DND-41 (cell line): Measurements from ENCODE around the gene NEU2.

Source experiments
- ATAC-seq: fragments of 200-7000 bp; cut with Tn5 transposase; 3 replicates; pipeline ENCODE4 v1.9.1; 2021; ENCODE audit warnings: low read depth; ENCODE audit not compliant: insufficient read depth
- DNase-seq: peaks from one replicate; pipeline ENCODE4 v3.0.0-alpha.2; 2020
- H2AFZ ChIP-seq: 2 replicates; pipeline ENCODE4 v1.6.0; 2012; ENCODE audit warnings: low read depth, low read length
- H3K27ac ChIP-seq: 2 replicates; pipeline ENCODE4 v1.5.1; 2012; ENCODE audit warnings: low read length, inconsistent platforms
- H3K27me3 ChIP-seq: fragments of 200-600 bp; sonication (generic); 2 replicates; pipeline ENCODE4 v1.6.0; 2012; ENCODE audit warnings: low read length, mild to moderate bottlenecking, inconsistent platforms; ENCODE audit not compliant: insufficient read depth, poor library complexity
- H3K36me3 ChIP-seq: 2 replicates; pipeline ENCODE4 v1.5.1; 2012; ENCODE audit warnings: low read length, inconsistent platforms; ENCODE audit not compliant: insufficient read depth
- H3K4me1 ChIP-seq: 2 replicates; pipeline ENCODE4 v1.5.1; 2012; ENCODE audit warnings: mild to moderate bottlenecking, low read length; ENCODE audit not compliant: insufficient read depth
- H3K4me2 ChIP-seq: 2 replicates; pipeline ENCODE4 v1.6.0; 2012; ENCODE audit warnings: mild to moderate bottlenecking, moderate library complexity, low read length, inconsistent platforms; ENCODE audit not compliant: insufficient read depth
- H3K4me3 ChIP-seq, 2 experiments: fragments of 200-600 bp in 1 of 2; shearing (Covaris generic) in 1 of 2; 2 replicates each; pipeline ENCODE4 v1.5.1; 2012 to 2016; ENCODE audit warnings: inconsistent platforms in 2 of 2, low read length in 2 of 2, mild to moderate bottlenecking in 2 of 2, low read depth in 1 of 2, moderate library complexity in 1 of 2
- H3K79me2 ChIP-seq: 2 replicates; pipeline ENCODE4 v1.6.0; 2012; ENCODE audit warnings: low read length, inconsistent platforms; ENCODE audit not compliant: insufficient read depth
- H3K9ac ChIP-seq: 2 replicates; pipeline ENCODE4 v1.6.0; 2012; ENCODE audit warnings: low read depth, mild to moderate bottlenecking, inconsistent platforms, low read length, moderate library complexity
- H3K9me3 ChIP-seq: 2 replicates; pipeline ENCODE4 v1.5.1; 2012; ENCODE audit warnings: low read length, moderate library complexity, mild to moderate bottlenecking, inconsistent platforms; ENCODE audit not compliant: insufficient read depth, severe bottlenecking
- H4K20me1 ChIP-seq: 2 replicates; pipeline ENCODE4 v1.6.0; 2012; ENCODE audit warnings: low read length; ENCODE audit not compliant: insufficient read depth
- CTCF ChIP-seq: IDR thresholded peaks from 2 replicates; pipeline ENCODE4 v1.5.1; 2012; ENCODE audit warnings: borderline replicate concordance, low read length, moderate library complexity, mild to moderate bottlenecking; ENCODE audit not compliant: poor library complexity, severe bottlenecking; ENCODE audit errors: extremely low read depth
- EZH2 ChIP-seq: IDR thresholded peaks from 3 replicates; pipeline ENCODE4 v1.6.1; 2012; ENCODE audit warnings: borderline replicate concordance, low read depth, mild to moderate bottlenecking, moderate library complexity, low read length, inconsistent platforms; ENCODE audit not compliant: severe bottlenecking

Gene NEU2

GRCh38 chr2:233040571-233040970 is 8.1 kb downstream of the NEU2 start:
- Histone ChIP-seq H3K4me1 (no peaks in the 10 kb centered on the region), H3K4me3 (no peak overlapping the region), H2AFZ (no peak overlapping the region), H3K27ac (no peak overlapping the region), H3K9ac (no peak overlapping the region), H3K9me3 (peaks cover 3% of the 10 kb centered on the region), H3K79me2 (no peaks in the 10 kb centered on the region), H3K36me3 (no peaks in the 10 kb centered on the region), H4K20me1 (no peaks in the 10 kb centered on the region), H3K27me3 (peaks cover 6% of the 10 kb centered on the region), H3K4me2 (no peak overlapping the region)
- DNase-seq (no peak), ATAC-seq (no peak)
- TF ChIP-seq EZH2 (no peak), CTCF (no peak)

GRCh38 chr2:233041722-233042323 is 9.4 kb downstream of the NEU2 start:
- no peak for TF ChIP-seq EZH2
- no peak for TF ChIP-seq CTCF
- no peak for DNase-seq

GRCh38 chr2:233042549-233042948 is 10.1 kb downstream of the NEU2 start:
- no peak overlapping the region for H3K9ac ChIP-seq
- H3K27me3 ChIP-seq: peaks cover 6% of the 10 kb centered on the region
- no peak overlapping the region for H3K4me2 ChIP-seq
- H2AFZ ChIP-seq: no peak overlapping the region
- H3K79me2 ChIP-seq: no peaks in the 10 kb centered on the region
- no peaks in the 10 kb centered on the region for H3K4me1 ChIP-seq
- no peak overlapping the region for H3K27ac ChIP-seq
- no peaks in the 10 kb centered on the region for H3K36me3 ChIP-seq
- no peak overlapping the region for H3K4me3 ChIP-seq
- H3K9me3 ChIP-seq: no peaks in the 10 kb centered on the region
- no peaks in the 10 kb centered on the region for H4K20me1 ChIP-seq
- TF ChIP-seq CTCF: no peak
- TF ChIP-seq EZH2: no peak
- DNase-seq (no peak), ATAC-seq (no peak)

More at GRCh38 chr2:233041722-233042323, 9.4 kb downstream of the NEU2 start:
- H3K4me1 ChIP-seq: no peaks in the 10 kb centered on the region
- no peak overlapping the region for H3K4me2 ChIP-seq
- H3K9me3 ChIP-seq: no peaks in the 10 kb centered on the region
- H3K36me3 ChIP-seq: no peaks in the 10 kb centered on the region
- H3K9ac ChIP-seq: no peak overlapping the region
- peaks cover 6% of the 10 kb centered on the region for H3K27me3 ChIP-seq
- H2AFZ ChIP-seq: no peak overlapping the region
- H3K79me2 ChIP-seq: no peaks in the 10 kb centered on the region
- H4K20me1 ChIP-seq: no peaks in the 10 kb centered on the region
- no peak overlapping the region for H3K27ac ChIP-seq
- H3K4me3 ChIP-seq: no peak overlapping the region
- no peak for ATAC-seq
